ENCODE measurements around the gene RPS6KA2.
A peak's percentile ranks its signal among the peaks of the same experiment; 100 is the strongest.
"Not testable (repeated sequence)": the region's sequence is repeated elsewhere in the genome, so short reads cannot be mapped to it uniquely, and the experiment has no call there.

Gene RPS6KA2

GRCh38 chr6:166410426-166410935, 216.6 kb downstream of the RPS6KA2 start:
- DNase-seq: no peak

DNA sequence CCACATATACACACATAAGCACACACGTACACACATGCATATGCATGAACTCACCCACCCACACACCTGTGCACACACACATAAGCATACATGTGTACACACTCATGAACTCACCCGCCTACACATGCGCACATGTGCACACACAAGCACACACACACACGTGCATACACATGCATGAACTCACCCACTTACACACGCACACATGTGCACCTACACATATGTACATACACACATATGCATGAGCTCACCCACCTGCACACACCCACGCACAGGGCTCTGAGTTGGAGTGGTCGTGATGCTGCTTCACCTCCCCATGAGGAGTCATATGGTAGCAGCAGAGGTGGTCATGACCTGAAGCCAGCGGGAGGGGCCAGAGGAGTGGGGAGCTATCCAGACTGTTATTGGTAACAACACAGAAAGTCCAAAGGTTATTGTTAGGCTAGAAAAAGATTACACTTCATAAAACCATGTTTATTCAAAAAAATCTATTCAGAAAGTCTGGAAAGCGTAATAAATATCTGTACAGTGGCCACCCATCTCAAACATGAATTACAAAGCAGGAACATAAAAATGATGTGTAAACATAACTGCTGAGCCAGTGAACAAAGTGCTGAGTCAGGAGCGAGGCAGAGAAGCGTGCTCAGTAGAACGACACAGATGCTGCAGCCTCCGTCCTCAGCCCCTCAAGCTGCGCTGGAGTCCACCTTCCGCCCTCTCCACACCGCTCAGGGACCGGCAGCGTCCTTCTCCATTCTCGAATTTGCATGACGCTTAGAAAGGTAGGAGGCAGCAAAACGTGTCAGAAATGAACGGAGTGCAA, 217.9 kb downstream of the RPS6KA2 start:
- no peak for DNase-seq

DNA sequence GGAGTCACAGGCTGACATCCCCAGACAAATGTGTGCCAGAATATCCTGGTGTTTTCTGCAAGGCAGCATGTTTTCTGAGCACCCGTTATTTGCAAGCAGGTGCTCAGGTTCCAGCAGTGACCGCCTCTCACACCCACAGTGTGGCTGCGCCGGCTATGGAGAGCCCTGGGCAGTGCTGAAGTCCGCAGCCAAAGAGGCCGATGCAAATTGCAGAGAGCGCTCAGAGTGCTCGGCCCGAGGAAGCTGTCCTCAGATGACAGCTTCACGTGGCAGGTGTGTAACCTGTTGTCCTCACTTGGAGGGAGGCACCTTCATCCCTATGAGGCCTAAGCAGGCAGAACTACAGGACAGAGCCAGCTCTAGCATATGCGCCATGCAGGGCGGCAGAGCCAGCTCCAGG, 220.9 kb downstream of the RPS6KA2 start:
- no peak for DNase-seq

GRCh38 chr6:166405386-166405785, 221.7 kb downstream of the RPS6KA2 start:
- DNase-seq: no peak

GRCh38 chr6:166402582-166403277, 224.3 kb downstream of the RPS6KA2 start:
- DNase-seq: no peak

GRCh38 chr6:166400649-166401250, 226.3 kb downstream of the RPS6KA2 start:
- DNase-seq: peak; percentile 0

- DNase-seq: no peak
Measured at GRCh38 chr6:166400181-166400580, 226.9 kb downstream of the RPS6KA2 start.

GRCh38 chr6:166398348-166398747, 228.7 kb downstream of the RPS6KA2 start:
- no peak for DNase-seq

DNA sequence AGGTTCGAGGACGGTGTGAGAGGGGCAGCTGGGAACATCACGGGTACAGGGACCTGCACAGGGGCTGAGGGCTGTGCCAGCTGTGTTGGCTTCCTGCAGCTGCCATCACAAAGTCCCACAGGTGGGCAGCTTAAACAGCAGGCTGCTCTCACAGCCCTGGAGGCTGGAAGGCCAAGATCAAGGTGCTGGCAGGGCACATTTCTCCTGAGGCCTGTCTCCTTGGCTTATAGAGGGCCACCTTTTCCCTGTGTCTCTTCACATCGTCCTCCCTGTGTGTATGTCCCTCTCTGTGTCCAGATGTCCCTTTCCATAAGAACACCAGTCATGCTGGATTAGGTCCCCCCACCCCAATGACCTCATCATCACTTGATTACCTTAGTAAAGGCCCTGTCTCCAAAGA, 229.2 kb downstream of the RPS6KA2 start:
- DNase-seq: no peak

DNA sequence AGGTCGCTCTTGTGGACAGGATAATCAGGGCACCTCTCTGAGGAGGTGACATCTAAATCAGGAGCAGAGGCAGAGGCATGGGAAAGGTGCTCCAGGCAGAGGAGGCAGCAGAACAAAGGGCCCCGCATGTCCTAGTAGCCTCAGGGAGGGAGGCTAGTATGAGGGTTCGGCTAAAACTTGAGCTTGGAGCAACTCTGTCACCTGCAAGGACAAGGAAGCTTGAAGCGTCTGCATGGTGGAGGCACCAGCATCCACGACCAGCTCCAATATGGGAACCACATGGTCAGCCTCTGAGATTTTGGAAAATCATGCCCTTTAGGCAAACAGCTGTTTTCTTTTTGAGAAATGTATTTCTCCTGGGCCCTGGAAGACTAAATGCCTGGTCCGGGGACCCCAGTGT, 231.3 kb downstream of the RPS6KA2 start:
- DNase-seq: no peak

DNA sequence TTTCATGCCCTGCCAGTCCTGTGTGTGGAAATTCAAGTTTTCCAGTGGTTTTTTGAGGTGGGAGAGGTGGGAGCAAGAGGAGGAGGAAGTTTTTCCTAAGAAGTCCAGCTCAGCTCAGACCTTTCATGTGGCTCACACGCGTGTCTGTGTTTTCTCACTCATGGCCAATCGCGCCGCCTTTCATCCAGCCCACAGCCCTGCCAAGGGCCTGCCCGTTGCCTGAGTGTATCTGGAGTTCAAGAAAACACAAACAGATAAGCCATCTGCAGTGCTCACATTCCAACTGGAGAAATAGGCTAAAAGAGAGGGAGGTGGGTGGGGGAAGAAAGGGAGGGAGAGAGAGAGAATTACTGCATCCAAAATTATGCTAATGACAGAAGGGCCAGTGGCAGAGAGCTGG, 231.7 kb downstream of the RPS6KA2 start:
- DNase-seq: no peak

GRCh38 chr6:166394036-166394892, 232.8 kb downstream of the RPS6KA2 start:
- no peak for DNase-seq

DNA sequence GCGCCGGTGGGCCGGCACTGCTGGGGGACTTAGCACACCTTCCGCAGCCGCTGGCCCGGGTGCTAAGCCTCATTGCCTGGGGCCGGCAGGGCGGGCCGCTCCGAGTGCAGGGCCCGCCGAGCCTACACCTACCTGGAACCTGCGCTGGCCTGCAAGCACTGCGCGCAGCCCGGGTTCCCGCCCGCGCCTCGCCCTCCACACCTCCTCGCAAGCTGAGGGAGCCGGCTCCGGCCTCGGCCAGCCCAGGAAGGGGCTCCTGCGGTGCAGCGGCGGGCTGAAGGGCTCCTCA, 233.6 kb downstream of the RPS6KA2 start:
- no peak for DNase-seq

GRCh38 chr6:166392755-166393534, 234.1 kb downstream of the RPS6KA2 start:
- DNase-seq: peak; percentile 1

GRCh38 chr6:166389119-166389518, 237.9 kb downstream of the RPS6KA2 start:
- DNase-seq: no peak

DNA sequence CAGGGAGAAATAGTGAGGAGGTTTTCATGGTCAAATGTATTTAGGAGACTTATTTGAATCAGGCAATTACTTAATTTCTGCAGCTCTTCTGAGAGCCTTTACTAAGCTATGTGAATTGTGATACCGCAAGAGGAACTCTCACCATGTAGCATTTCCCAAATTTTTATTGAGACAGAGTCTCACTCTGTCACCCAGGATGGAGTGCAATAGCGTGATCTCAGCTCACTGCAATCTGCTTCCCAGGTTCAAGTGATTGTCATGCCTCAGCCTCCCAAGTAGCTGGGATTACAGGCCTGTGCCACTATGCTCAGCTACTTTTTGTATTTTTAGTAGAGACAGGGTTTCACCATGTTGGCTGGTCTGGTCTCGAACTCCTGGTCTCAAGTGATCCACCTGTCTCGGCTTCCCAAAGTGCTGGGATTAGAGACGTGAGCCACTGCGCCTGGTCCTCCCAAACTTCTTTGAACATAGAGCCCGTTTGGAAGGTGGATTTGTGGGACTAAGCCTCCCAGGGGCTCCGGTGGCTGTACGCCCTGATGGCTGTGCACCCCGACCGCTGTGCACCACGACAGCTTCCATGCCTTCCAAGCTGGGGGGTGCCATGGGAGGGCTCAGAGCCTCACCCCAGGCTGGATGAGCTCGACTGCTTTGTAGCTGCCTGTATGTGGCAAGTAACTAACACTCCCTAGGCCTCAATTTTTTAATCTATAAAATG, 238.6 kb downstream of the RPS6KA2 start:
- no peak for DNase-seq

DNA sequence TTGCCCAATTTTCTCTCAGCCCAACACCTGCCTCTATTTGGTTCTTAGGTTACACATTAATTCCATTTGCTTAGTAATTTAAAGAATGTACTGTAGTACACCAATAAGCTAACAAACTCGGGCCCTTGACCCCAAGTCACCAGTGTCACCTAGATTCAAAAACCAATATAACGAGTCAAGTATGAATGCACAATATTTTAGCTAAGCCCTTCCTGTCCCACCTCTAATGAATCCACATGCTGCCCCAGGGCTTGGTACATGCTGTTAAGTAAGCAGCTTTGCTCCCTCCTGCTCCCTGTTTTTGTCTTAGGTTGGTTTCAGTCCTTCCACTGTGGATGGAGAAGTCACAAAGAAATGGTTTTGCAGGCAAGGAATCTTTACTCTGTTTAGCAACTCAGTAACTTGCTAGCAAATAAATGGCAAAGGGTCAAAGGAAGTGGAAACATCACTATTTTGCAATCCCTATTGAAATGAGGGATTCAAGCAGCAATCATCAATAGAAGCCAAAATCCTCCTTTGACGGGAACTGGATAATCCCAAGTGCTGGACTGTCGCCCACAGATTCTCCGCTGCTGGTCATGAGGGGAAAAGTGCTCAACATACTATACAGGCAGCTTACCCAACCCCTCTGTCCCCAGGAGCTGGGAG, 239.3 kb downstream of the RPS6KA2 start:
- DNase-seq: no peak

DNA sequence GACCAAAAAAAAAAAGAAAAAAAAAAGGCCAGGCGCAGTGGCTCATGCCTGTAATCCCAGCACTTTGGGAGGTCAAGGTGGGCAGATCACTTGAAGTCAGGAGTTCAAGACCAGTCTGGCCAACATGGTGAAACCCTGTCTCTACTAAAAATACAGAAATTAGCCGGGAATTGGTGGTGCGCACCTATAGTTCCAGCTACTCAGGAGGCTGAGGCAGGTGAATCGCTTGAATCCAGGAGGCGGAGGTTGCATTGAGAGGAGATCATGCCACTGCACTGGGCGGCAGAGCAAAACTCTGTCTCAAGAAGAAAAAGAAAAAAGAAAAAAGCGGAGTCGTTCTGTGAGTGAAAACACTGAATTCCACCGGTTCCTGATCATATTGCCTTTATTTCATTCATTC, 240.0 kb downstream of the RPS6KA2 start:
- DNase-seq: not testable (repeated sequence)

GRCh38 chr6:166386111-166386510, 240.9 kb downstream of the RPS6KA2 start:
- DNase-seq: no peak

DNA sequence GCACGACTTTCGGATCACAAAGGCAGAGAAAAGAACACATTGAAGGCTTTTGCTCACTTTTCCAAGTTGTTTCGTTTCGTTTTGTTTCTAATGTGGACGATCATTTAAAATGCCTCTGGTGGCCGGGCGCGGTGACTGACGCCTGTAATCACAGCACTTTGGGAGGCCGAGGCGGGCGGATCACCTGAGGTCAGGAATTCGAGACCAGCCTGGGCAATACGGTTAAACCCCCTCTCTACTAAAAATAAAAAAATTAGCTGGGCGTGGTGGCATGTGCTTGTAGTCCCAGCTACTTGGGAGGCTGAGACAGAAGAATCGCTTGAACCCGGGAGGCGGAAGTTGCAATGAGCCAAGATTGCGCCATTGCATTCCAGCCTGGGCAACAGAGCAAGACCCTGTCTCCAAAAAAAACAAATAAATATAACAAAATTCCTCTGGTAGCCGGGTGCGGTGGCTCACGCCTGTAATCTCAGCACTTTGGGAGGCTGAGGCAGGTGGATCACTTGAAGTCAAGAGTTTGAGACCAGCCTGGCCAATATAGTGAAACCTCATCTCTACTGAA, 243.2 kb downstream of the RPS6KA2 start:
- DNase-seq: not testable (repeated sequence)
